Activated T-helper 17 cell treated with anti-CD3 and anti-CD28 coated beads, Interleukin-2, amount 50 U/mL, for 72 hours (primary cell): Measurements from ENCODE around the gene FRMD5. TPM values are rescaled to one million over a fixed set of nuclear protein-coding genes. Genes with fewer than 3 reads are reported as not detected.
A peak's percentile ranks its signal among the peaks of the same experiment; 100 is the strongest.

Experiments used
- ATAC-seq: fragments of 150-1000 bp; cut with Tn5 transposase; replicated peaks from 2 replicates; pipeline ENCODE4 v1.10.0; 2021; ENCODE audit warnings: mild to moderate bottlenecking, moderate library complexity
- H3K27ac Mint-ChIP-seq: one replicate; pipeline ENCODE4 v1.8.0; 2022; ENCODE audit warnings: mixed read lengths
- H3K27me3 Mint-ChIP-seq: one replicate; pipeline ENCODE4 v1.8.0; 2022; ENCODE audit warnings: mixed read lengths
- H3K36me3 Mint-ChIP-seq: one replicate; pipeline ENCODE4 v1.8.0; 2022; ENCODE audit warnings: low read depth, mild to moderate bottlenecking, mixed read lengths
- H3K4me1 Mint-ChIP-seq: one replicate; pipeline ENCODE4 v1.8.0; 2022; ENCODE audit warnings: mixed read lengths
- H3K4me3 Mint-ChIP-seq: one replicate; pipeline ENCODE4 v1.8.0; 2022; ENCODE audit warnings: mild to moderate bottlenecking, mixed read lengths
- H3K9me3 Mint-ChIP-seq: one replicate; pipeline ENCODE4 v1.8.0; 2022; ENCODE audit warnings: mixed read lengths
- total RNA-seq, 2 donors: library from RNA; stranded (reverse); gene quantifications; one replicate each; pipeline ENCODE4 v1.2.3, GENCODE V29; 2022

Gene FRMD5
- total RNA-seq, 2 donors from 2014 or later: 0.26 to 0.66 TPM

DNA sequence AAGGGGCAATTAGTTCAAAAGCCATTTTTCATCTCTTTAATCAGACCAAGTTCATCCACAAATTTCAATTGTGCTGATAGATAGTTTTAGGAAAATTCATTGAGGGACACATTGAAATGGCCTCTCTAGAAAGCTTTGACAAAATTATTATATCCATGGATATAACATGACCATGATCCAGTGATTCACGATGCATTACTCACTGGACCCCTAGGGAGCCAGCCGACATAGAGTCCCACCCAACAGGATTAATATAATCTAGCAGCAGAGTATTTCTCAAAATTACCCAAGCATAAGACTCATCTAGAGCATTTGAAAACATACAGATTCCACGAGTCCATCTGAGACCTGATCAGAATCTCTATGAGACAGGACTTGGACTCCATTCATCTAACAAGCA, 100.3 kb downstream of the FRMD5 start:
- ATAC-seq: no peak
- Mint-ChIP-seq H3K9me3 (no peaks in the 10 kb centered on the region), H3K27me3 (peaks cover 17% of the 10 kb centered on the region), H3K36me3 (no peaks in the 10 kb centered on the region), H3K4me3 (no peak overlapping the region), H3K4me1 (no peaks in the 10 kb centered on the region), H3K27ac (no peak overlapping the region)

GRCh38 chr15:44093836-44094235, 101.2 kb downstream of the FRMD5 start:
- H3K36me3 Mint-ChIP-seq: no peaks in the 10 kb centered on the region
- H3K4me1 Mint-ChIP-seq: no peaks in the 10 kb centered on the region
- H3K4me3 Mint-ChIP-seq: no peak overlapping the region
- no peak overlapping the region for H3K27ac Mint-ChIP-seq
- H3K9me3 Mint-ChIP-seq: no peaks in the 10 kb centered on the region
- no peak for ATAC-seq
- H3K27me3 Mint-ChIP-seq: peaks cover 17% of the 10 kb centered on the region

GRCh38 chr15:44092221-44092620, 102.8 kb downstream of the FRMD5 start:
- Mint-ChIP-seq H3K4me3 (no peak overlapping the region), H3K27me3 (peaks cover 17% of the 10 kb centered on the region), H3K9me3 (no peaks in the 10 kb centered on the region), H3K36me3 (no peaks in the 10 kb centered on the region), H3K4me1 (no peaks in the 10 kb centered on the region), H3K27ac (no peak overlapping the region)
- no peak for ATAC-seq

- Mint-ChIP-seq H3K9me3 (no peaks in the 10 kb centered on the region), H3K4me1 (no peaks in the 10 kb centered on the region), H3K27ac (no peak overlapping the region), H3K36me3 (no peaks in the 10 kb centered on the region), H3K4me3 (no peak overlapping the region), H3K27me3 (peaks cover 4% of the 10 kb centered on the region)
- no peak for ATAC-seq
These were observed 107.2 kb downstream of the FRMD5 start for GRCh38 chr15:44087578-44088465.

DNA sequence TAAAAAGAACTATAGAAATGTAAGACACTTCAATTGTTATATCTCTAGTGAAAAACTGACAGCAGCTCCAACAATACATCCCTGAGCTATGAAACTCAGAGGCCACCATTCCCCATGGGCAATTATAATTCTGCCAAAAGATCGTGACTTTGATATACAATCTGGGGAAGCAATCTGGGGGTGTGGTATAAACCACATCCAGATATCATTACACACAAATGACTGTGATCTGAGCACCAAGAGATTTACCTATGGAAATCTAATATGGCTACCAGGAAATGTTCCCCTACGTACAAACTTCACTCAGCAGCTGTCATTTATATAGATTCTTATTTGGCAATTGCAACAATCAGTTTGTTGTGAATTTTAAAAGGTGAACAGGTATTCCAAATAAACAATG, 110.3 kb downstream of the FRMD5 start:
- H3K36me3 Mint-ChIP-seq: no peaks in the 10 kb centered on the region
- no peaks in the 10 kb centered on the region for H3K4me1 Mint-ChIP-seq
- H3K9me3 Mint-ChIP-seq: no peaks in the 10 kb centered on the region
- H3K4me3 Mint-ChIP-seq: no peak overlapping the region
- peaks cover 12% of the 10 kb centered on the region for H3K27me3 Mint-ChIP-seq
- no peak for ATAC-seq
- no peak overlapping the region for H3K27ac Mint-ChIP-seq

DNA sequence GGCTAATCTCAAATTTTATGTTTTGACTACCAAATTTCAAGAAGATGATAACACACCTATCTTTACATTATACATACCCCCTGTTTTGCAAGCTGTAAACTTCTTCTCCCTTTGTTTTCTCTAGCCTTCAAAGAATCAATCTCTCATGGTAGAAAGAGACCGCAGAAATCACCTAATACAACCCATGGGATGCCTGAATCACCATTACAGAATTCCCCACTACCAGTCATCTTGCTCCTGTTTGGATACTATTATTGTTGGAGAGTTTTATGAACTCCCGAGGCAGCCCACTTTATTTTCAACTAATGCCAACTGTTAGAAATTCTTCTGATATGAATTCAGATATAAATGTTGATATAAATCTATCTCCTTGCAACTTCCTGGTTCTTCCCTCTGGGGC, 110.9 kb downstream of the FRMD5 start:
- H3K27me3 Mint-ChIP-seq: peaks cover 12% of the 10 kb centered on the region
- H3K4me3 Mint-ChIP-seq: no peak overlapping the region
- no peaks in the 10 kb centered on the region for H3K36me3 Mint-ChIP-seq
- no peak overlapping the region for H3K27ac Mint-ChIP-seq
- ATAC-seq: no peak
- no peaks in the 10 kb centered on the region for H3K4me1 Mint-ChIP-seq
- H3K9me3 Mint-ChIP-seq: no peaks in the 10 kb centered on the region

- ATAC-seq: no peak
- H3K36me3 Mint-ChIP-seq: no peaks in the 10 kb centered on the region
- H3K4me1 Mint-ChIP-seq: no peaks in the 10 kb centered on the region
- H3K27ac Mint-ChIP-seq: no peak overlapping the region
- H3K4me3 Mint-ChIP-seq: no peak overlapping the region
- peaks cover 18% of the 10 kb centered on the region for H3K27me3 Mint-ChIP-seq
- no peaks in the 10 kb centered on the region for H3K9me3 Mint-ChIP-seq
These were observed 112.4 kb downstream of the FRMD5 start for GRCh38 chr15:44082558-44083157.

GRCh38 chr15:44081026-44082013, 113.8 kb downstream of the FRMD5 start:
- H3K4me3 Mint-ChIP-seq: no peak overlapping the region
- no peaks in the 10 kb centered on the region for H3K9me3 Mint-ChIP-seq
- H3K36me3 Mint-ChIP-seq: no peaks in the 10 kb centered on the region
- H3K27ac Mint-ChIP-seq: no peak overlapping the region
- ATAC-seq: no peak
- H3K4me1 Mint-ChIP-seq: no peaks in the 10 kb centered on the region
- H3K27me3 Mint-ChIP-seq: peaks cover 22% of the 10 kb centered on the region

DNA sequence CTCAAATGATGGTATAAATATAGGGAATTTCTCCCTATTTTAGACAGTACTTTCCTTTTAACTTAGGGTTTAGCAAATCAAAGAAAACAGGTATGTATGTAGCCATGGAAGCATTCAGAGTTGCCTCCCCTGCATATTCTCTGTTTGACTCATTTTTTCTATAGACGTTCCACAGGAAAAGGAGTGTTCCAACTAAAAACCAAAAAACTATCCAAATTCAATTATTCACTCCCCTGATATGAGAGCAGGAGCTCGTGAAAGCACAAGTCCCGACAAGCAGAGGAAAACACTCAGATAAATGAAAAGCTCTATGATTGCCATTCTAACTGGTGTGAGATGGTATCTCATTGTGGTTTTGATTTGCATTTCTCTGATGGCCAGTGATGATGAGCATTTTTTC, 119.5 kb downstream of the FRMD5 start:
- no peak for ATAC-seq
- H3K36me3 Mint-ChIP-seq: no peaks in the 10 kb centered on the region
- H3K27ac Mint-ChIP-seq: no peak overlapping the region
- no peak overlapping the region for H3K4me3 Mint-ChIP-seq
- no peaks in the 10 kb centered on the region for H3K9me3 Mint-ChIP-seq
- peaks cover 14% of the 10 kb centered on the region for H3K27me3 Mint-ChIP-seq
- H3K4me1 Mint-ChIP-seq: no peaks in the 10 kb centered on the region

DNA sequence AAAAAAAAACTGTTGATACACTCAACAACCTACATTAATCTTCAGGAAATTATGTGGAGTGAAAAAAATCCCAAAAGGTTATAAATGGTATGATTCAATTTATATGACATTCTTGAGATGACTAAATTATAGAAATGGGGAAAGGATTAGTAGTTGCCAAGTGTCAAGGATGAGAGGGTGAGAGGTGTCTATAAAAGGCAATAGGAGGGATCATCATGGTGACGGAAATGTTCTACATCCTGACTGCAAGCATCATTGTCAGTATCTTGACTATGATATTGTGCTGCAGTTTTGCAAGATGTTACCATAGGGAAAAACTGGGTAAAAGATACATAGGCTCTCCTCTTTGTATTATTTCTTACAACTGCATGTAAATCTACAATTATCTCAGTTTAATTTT, 125.6 kb downstream of the FRMD5 start:
- no peak overlapping the region for H3K27ac Mint-ChIP-seq
- H3K9me3 Mint-ChIP-seq: no peaks in the 10 kb centered on the region
- H3K4me3 Mint-ChIP-seq: no peak overlapping the region
- no peaks in the 10 kb centered on the region for H3K36me3 Mint-ChIP-seq
- peaks cover 6% of the 10 kb centered on the region for H3K4me1 Mint-ChIP-seq
- peak; percentile 44 for ATAC-seq
- peaks cover 13% of the 10 kb centered on the region for H3K27me3 Mint-ChIP-seq

- Mint-ChIP-seq H3K4me1 (peaks cover 6% of the 10 kb centered on the region), H3K27ac (no peak overlapping the region), H3K36me3 (no peaks in the 10 kb centered on the region), H3K9me3 (no peaks in the 10 kb centered on the region), H3K27me3 (peaks cover 13% of the 10 kb centered on the region), H3K4me3 (no peak overlapping the region)
- ATAC-seq: no peak
These were observed 126.7 kb downstream of the FRMD5 start for GRCh38 chr15:44068347-44068746.

DNA sequence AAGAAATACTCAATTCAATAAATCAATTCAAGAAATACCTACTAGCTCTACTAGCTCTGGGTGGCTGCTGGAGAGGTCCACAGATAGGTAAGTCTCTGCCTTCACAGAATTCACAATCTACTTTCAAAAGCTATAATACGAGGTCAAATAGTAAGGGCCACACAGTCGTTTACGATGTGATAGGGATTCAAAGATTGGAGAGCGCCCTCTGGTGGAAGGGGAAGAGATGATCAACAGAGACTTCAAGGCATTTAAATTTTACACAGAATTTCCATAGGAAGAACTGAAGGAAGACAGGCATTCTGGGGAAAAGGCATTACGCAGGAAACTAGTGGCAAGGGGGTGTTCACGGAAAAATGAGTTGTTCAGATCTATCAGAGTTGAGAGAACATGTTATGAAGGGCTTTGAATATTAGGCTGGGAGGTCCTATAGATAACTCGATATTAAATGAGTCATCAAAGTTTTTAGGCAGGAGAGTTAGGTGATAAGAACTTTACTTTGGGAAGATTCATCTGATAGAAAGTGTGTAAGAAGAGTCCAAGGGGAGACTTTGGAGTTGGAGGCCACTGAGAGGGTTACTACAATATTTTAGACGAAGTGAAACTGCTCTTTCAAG, 128.8 kb downstream of the FRMD5 start:
- H3K27ac Mint-ChIP-seq: no peak overlapping the region
- ATAC-seq: peak; percentile 56
- H3K9me3 Mint-ChIP-seq: no peaks in the 10 kb centered on the region
- peaks cover 13% of the 10 kb centered on the region for H3K27me3 Mint-ChIP-seq
- H3K4me3 Mint-ChIP-seq: no peak overlapping the region
- H3K4me1 Mint-ChIP-seq: peaks cover 6% of the 10 kb centered on the region
- H3K36me3 Mint-ChIP-seq: no peaks in the 10 kb centered on the region

GRCh38 chr15:44064706-44065105, 130.4 kb downstream of the FRMD5 start:
- no peaks in the 10 kb centered on the region for H3K9me3 Mint-ChIP-seq
- H3K4me3 Mint-ChIP-seq: no peak overlapping the region
- peaks cover 6% of the 10 kb centered on the region for H3K4me1 Mint-ChIP-seq
- peaks cover 17% of the 10 kb centered on the region for H3K27me3 Mint-ChIP-seq
- no peak for ATAC-seq
- no peak overlapping the region for H3K27ac Mint-ChIP-seq
- no peaks in the 10 kb centered on the region for H3K36me3 Mint-ChIP-seq

GRCh38 chr15:44058126-44058525, 136.9 kb downstream of the FRMD5 start:
- Mint-ChIP-seq H3K4me3 (no peak overlapping the region), H3K27ac (no peak overlapping the region), H3K4me1 (no peaks in the 10 kb centered on the region), H3K9me3 (no peaks in the 10 kb centered on the region), H3K36me3 (no peaks in the 10 kb centered on the region), H3K27me3 (peaks cover 26% of the 10 kb centered on the region)
- ATAC-seq: no peak
